Colonic mucosa (tissue), 4 donors: ENCODE data around the gene RYR3. TPM values are rescaled to one million over a fixed set of nuclear protein-coding genes. Genes with fewer than 3 reads are reported as not detected.

Experiments
- DNase-seq: peaks from one replicate; pipeline ENCODE4 v3.0.0-alpha.2; 2020
- H3K27ac ChIP-seq: fragments of 200-600 bp; one replicate; pipeline ENCODE4 v1.8.0; 2021
- H3K27me3 ChIP-seq: fragments of 200-600 bp; one replicate; pipeline ENCODE4 v1.8.0; 2021
- H3K36me3 ChIP-seq: fragments of 200-600 bp; one replicate; pipeline ENCODE4 v1.8.0; 2021
- H3K4me1 ChIP-seq: fragments of 200-600 bp; one replicate; pipeline ENCODE4 v1.8.0; 2021; ENCODE audit warnings: mild to moderate bottlenecking
- H3K4me3 ChIP-seq: fragments of 200-600 bp; one replicate; pipeline ENCODE4 v1.8.0; 2021
- H3K9ac ChIP-seq, 2 donors: one replicate each; pipeline ENCODE4 v1.7.0; 2013; ENCODE audit warnings: control low read depth in 2 of 2, low read depth in 2 of 2, low read length in 2 of 2
- H3K9me3 ChIP-seq: fragments of 200-600 bp; one replicate; pipeline ENCODE4 v1.8.0; 2021
- intact Hi-C: fragments of 100-400 bp; cut with DNase I; formaldehyde crosslinking; loops from one replicate; pipeline ENCODE4 v1.14.1; 2022
- total RNA-seq, 2 donors: library from RNA; stranded (reverse); fragmentation: NEBNext Ultra II Directional in 1 of 2; extraction: Animal tissue kit (Norgen Biotek cat#: 25700) in 1 of 2; gene quantifications; one replicate each; pipeline ENCODE4 v1.2.1, GENCODE V29; 2021
- TF ChIP-seq, protein P1 (sequence below): fragments of 200-600 bp; IDR thresholded peaks from one replicate; pipeline ENCODE4 v1.8.0; 2022; ENCODE audit warnings: antibody characterized with exemption, mild to moderate bottlenecking
- donor health status: healthy.
- donor health status: DM: no; HTN: no; CAD: no.
- donor health status: DM: no; HTN: no; CAD: no.

RYR3 gene
- total RNA-seq, 2 donors from 2014 or later = 0.17 to 1.1 TPM

DNA sequence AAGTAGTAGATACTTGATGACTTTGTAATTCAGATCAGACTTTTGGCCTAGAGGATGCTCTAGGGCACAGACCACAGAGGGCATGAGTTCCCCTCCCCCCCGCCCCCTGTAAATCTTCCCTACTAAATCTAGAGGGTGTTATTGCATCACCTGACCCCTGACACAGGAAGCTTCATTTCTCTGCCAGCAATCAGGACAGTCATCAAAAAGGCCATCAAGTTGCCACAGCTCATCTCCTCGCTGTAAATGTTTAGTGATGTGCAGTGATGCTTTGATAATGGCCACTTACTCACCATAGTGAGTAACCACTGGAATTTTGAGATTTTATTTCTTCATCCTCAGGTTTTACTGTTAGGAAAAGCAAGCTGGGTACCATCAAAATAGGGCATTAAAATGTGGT is 368.3 kb downstream of the RYR3 start:
- Histone ChIP-seq H3K9me3 (no peaks in the 10 kb centered on the region), H3K27me3 (no peaks in the 10 kb centered on the region), H3K4me1 (no peaks in the 10 kb centered on the region), H3K9ac (no peak overlapping the region), H3K36me3 (no peaks in the 10 kb centered on the region), H3K4me3 (no peak overlapping the region), H3K27ac (no peak overlapping the region)
- no peak for DNase-seq
- TF ChIP-seq, protein P1, sequence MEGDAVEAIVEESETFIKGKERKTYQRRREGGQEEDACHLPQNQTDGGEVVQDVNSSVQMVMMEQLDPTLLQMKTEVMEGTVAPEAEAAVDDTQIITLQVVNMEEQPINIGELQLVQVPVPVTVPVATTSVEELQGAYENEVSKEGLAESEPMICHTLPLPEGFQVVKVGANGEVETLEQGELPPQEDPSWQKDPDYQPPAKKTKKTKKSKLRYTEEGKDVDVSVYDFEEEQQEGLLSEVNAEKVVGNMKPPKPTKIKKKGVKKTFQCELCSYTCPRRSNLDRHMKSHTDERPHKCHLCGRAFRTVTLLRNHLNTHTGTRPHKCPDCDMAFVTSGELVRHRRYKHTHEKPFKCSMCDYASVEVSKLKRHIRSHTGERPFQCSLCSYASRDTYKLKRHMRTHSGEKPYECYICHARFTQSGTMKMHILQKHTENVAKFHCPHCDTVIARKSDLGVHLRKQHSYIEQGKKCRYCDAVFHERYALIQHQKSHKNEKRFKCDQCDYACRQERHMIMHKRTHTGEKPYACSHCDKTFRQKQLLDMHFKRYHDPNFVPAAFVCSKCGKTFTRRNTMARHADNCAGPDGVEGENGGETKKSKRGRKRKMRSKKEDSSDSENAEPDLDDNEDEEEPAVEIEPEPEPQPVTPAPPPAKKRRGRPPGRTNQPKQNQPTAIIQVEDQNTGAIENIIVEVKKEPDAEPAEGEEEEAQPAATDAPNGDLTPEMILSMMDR = no peak
- intact Hi-C loops = no loop called here

DNA sequence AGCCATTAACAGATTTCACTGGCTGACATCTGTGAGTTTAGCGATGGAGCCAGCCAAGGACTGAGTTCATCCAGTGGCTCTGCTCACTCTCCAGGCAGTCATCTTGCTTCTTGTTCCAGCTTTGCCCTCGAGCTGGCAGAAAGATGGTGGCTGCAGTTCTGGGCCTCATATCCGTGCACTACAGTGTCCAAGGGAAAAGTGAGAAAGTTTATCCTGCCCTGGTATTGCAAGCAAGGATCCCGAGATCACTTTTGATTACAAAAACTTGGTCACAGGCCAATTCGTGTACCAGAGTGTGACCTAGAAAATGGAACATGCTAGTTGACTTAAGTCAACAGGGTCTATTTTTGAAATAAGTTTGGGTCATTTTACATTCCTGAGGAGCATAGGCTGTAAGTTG is 369.6 kb downstream of the RYR3 start:
- H3K36me3 ChIP-seq = no peaks in the 10 kb centered on the region
- H3K9ac ChIP-seq = no peak overlapping the region
- TF ChIP-seq, protein P1 = no peak
- H3K9me3 ChIP-seq = no peaks in the 10 kb centered on the region
- H3K4me1 ChIP-seq = no peaks in the 10 kb centered on the region
- no peak overlapping the region for H3K27ac ChIP-seq
- H3K27me3 ChIP-seq = no peaks in the 10 kb centered on the region
- intact Hi-C loops = no loop called here
- H3K4me3 ChIP-seq = no peak overlapping the region
- DNase-seq = no peak

DNA sequence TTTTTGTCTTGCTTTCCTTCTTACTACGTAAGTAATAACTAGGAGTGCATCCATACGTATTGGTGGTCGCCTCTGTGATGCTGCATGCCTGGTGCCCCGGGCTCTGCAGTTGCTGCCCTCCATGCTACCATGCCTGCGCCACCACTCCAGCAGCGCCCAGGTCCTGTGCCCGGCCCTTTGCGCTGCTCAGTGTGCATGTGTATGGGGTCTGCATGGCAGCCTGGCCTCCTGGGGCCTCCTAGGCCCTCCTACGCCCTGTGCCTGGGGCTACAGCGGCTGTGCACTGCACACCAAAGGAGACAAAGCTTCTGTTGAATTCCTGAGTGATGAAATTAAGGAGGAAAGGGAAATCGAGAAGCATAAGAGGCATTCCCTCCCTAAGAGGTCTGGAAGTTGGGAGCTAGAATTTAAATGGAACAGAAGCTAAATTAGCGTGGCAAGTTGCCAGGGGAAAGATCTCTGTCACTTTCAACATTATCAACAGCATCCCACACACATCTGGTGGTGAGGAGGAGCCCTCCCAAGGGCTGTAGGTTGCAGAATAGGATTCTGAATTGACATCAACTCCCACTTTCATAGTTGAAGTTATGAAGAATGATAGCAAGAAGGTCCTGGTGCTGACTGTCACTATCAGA is 382.5 kb downstream of the RYR3 start:
- no peaks in the 10 kb centered on the region for H3K36me3 ChIP-seq
- DNase-seq = no peak
- no peaks in the 10 kb centered on the region for H3K9me3 ChIP-seq
- intact Hi-C loops = no loop called here
- H3K27me3 ChIP-seq = no peaks in the 10 kb centered on the region
- TF ChIP-seq, protein P1 = no peak
- no peak overlapping the region for H3K9ac ChIP-seq
- H3K27ac ChIP-seq = no peak overlapping the region
- H3K4me1 ChIP-seq = no peaks in the 10 kb centered on the region
- no peak overlapping the region for H3K4me3 ChIP-seq

DNA sequence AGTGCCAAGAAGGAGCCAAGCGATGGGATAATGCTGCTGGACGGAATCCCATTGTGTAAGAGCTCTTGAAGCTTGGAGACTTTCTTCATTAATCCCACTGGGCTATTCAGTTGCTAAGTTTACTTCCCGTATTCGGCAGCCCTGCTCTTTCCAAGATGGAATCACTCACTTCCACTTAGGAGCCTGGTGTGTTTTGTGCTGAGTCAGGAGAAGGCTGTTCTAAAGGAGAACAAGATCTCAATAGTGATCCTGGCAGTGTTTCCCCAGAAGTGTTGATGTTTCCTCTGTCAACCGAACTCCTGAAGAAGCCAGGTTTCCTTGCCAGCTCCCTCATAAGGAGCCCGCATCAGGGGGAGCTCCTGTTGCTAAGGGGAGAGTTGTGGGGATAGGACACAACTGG is 387.4 kb downstream of the RYR3 start:
- Histone ChIP-seq H3K27me3 (no peaks in the 10 kb centered on the region), H3K4me1 (no peaks in the 10 kb centered on the region), H3K9ac (no peak overlapping the region), H3K36me3 (no peaks in the 10 kb centered on the region), H3K27ac (no peak overlapping the region), H3K9me3 (no peaks in the 10 kb centered on the region), H3K4me3 (no peak overlapping the region)
- TF ChIP-seq, protein P1 = no peak
- intact Hi-C loops = no loop called here
- no peak for DNase-seq

DNA sequence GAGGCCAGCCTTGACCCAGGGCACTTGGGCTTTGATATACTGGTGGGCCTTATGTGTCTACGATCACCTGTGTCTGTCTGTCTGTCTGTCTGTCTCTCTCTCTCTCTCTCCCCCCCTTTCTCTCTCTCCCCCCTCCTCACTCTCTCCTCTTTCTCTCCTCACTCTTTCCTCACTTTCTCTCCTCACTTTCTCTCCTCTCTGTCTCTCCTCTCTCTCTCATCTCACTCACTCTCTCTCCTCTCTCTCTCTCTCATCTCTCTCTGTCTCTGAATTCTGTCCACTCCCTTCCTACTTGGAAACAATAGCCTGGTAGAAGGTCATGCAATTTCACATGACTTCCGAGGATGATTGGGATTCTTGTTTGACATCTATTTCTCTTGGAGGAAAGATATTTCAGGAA is 388.4 kb downstream of the RYR3 start:
- intact Hi-C loops = no loop called here

More for the DNA sequence above, 388.4 kb downstream of the RYR3 start:
- Histone ChIP-seq H3K27me3 (no peaks in the 10 kb centered on the region), H3K9ac (no peak overlapping the region), H3K4me1 (no peaks in the 10 kb centered on the region), H3K27ac (no peak overlapping the region), H3K36me3 (no peaks in the 10 kb centered on the region), H3K4me3 (no peak overlapping the region), H3K9me3 (no peaks in the 10 kb centered on the region)
- DNase-seq = no peak
- TF ChIP-seq, protein P1 = no peak
